Uterus (tissue), 4 donors: ENCODE measurements around the gene INSL3. TPM values are rescaled to one million over a fixed set of nuclear protein-coding genes. Genes with fewer than 3 reads are reported as not detected.

Experiments
- DNase-seq, 2 donors: peaks; one replicate each; pipeline ENCODE4 v3.0.0-alpha.2; 2019 to 2020
- H3K27ac ChIP-seq, 2 donors: fragments of 200-600 bp; sonication (generic); 1 replicate in 1 of 2; 2 replicates in 1 of 2; pipeline ENCODE4 v1.5.1; 2016 to 2018
- H3K27me3 ChIP-seq, 2 donors: fragments of 200-600 bp; sonication (generic); one replicate each; pipeline ENCODE4 v1.5.1; 2018 to 2019; ENCODE audit warnings: control low read depth in 1 of 2
- H3K36me3 ChIP-seq, 2 donors: fragments of 200-600 bp; sonication (generic); one replicate each; pipeline ENCODE4 v1.5.1; 2019; ENCODE audit warnings: control low read depth in 1 of 2
- H3K4me1 ChIP-seq, 2 donors: fragments of 200-600 bp; sonication (generic); one replicate each; pipeline ENCODE4 v1.5.1; 2018 to 2019; ENCODE audit warnings: control low read depth in 1 of 2
- H3K4me3 ChIP-seq, 2 donors: fragments of 200-600 bp; sonication (generic); 1 replicate in 1 of 2; 2 replicates in 1 of 2; pipeline ENCODE4 v1.5.1; 2018 to 2019; ENCODE audit warnings: mild to moderate bottlenecking in 1 of 2
- H3K9me3 ChIP-seq, 2 donors: fragments of 200-600 bp; sonication (generic); one replicate each; pipeline ENCODE4 v1.5.1; 2019; ENCODE audit warnings: control low read depth in 1 of 2
- POLR2A ChIP-seq, 2 donors: fragments of 450-650 bp; IDR thresholded peaks; one replicate each; pipeline ENCODE4 v1.6.1; 2016; ENCODE audit warnings: antibody characterized with exemption in 2 of 2, mild to moderate bottlenecking in 1 of 2, moderate library complexity in 1 of 2
- intact Hi-C: fragments of 100-400 bp; cut with DNase I; formaldehyde crosslinking; loops from one replicate; pipeline ENCODE4 v1.15.1; 2023; ENCODE audit warnings: low total_unique reads
- total RNA-seq, 4 donors: library from RNA; depleted of rRNA in 3 of 4; stranded (reverse); fragments of >200 nt in 3 of 4; gene quantifications; one replicate each; pipeline versions ENCODE4 v1.1.0 to v1.2.4, GENCODE V29; 2014 to 2023
- TF ChIP-seq, protein P1 (sequence below), 4 experiments: fragments of 200-600 bp in 2 of 4; fragments of 450-650 bp in 2 of 4; sonication (generic) in 2 of 4; IDR thresholded peaks; one replicate each; pipeline ENCODE4 v1.5.1; 2016 to 2019; ENCODE audit warnings: antibody characterized with exemption in 4 of 4, mild to moderate bottlenecking in 2 of 4, moderate library complexity in 1 of 4
- donor health status: DM: yes; HTN: yes; CAD: no.

INSL3 gene
- total RNA-seq, 4 donors from 2014 or later = not detected

DNA sequence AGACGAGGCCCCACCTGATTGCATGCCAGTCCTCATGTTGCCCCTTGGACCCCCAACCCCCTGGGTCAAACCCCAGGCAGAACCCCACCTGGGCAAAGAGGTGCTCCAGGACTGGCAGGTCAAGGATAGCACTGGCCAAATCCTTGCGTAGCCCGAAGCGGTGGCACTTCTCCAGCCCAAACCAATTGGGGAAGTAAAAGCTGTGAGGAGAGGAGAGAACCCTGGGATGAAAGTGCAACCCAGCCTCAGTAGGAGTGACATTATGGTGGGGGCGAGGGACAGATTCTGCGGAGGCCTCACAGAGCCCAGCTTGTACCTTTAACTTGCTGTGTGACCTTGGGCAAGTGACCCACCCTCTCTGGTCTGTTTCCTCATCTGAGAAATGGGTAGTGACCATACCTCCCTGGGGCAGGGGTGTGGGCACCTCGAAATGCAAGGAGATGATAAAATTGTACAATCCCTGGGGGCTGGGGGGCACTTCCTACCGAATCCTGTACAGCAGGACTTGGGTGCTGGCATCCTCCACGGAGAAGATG, 22.0 kb upstream of the INSL3 start:
- intact Hi-C loops = no loop called here
- H3K36me3 ChIP-seq = no peaks in the 10 kb centered on the region
- DNase-seq = no peak
- no peak overlapping the region for H3K27ac ChIP-seq
- H3K4me1 ChIP-seq = no peaks in the 10 kb centered on the region
- H3K4me3 ChIP-seq = no peak overlapping the region
- TF ChIP-seq POLR2A (IDR thresholded peaks at IDR 0.05) = no peak
- TF ChIP-seq, protein P1, sequence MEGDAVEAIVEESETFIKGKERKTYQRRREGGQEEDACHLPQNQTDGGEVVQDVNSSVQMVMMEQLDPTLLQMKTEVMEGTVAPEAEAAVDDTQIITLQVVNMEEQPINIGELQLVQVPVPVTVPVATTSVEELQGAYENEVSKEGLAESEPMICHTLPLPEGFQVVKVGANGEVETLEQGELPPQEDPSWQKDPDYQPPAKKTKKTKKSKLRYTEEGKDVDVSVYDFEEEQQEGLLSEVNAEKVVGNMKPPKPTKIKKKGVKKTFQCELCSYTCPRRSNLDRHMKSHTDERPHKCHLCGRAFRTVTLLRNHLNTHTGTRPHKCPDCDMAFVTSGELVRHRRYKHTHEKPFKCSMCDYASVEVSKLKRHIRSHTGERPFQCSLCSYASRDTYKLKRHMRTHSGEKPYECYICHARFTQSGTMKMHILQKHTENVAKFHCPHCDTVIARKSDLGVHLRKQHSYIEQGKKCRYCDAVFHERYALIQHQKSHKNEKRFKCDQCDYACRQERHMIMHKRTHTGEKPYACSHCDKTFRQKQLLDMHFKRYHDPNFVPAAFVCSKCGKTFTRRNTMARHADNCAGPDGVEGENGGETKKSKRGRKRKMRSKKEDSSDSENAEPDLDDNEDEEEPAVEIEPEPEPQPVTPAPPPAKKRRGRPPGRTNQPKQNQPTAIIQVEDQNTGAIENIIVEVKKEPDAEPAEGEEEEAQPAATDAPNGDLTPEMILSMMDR (IDR thresholded peaks at IDR 0.05) = no peak
- H3K9me3 ChIP-seq = no peaks in the 10 kb centered on the region
- no peaks in the 10 kb centered on the region for H3K27me3 ChIP-seq

DNA sequence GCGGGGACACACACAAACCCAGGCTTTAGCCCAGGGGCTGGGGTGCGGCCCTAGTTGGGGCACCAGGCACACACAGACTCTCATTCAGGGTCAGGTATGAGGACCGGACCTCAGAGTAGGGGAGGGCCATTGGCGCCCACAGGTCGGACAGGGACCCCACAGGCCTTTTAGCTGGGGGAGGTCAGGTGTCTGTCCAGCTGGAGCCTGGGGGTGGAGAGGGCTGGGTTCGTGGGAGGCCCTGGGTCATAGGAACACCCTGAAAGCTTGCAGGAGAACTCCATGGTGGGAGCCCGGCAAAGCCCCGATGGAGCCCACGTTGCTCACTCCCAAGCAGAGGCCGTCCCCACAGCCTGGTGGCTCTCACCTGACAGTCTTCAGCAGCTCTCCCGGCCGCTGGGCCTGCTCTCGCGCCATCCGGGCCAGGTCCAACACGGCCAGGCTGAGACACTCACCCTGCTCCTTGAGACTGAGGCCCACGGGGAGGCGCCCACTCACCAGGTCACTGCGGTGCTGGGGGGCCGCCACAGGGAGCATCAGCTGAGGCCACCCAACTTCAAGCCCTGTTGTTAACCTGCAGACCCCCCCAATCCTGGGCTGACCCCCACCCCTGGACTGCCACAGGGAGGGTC, 21.5 kb upstream of the INSL3 start:
- Histone ChIP-seq H3K36me3 (no peaks in the 10 kb centered on the region), H3K27me3 (no peaks in the 10 kb centered on the region), H3K27ac (no peak overlapping the region), H3K4me1 (no peaks in the 10 kb centered on the region), H3K4me3 (peak overlapping the region in 1 of 2 donors; percentile 41), H3K9me3 (no peaks in the 10 kb centered on the region)
- TF ChIP-seq POLR2A (IDR thresholded peaks at IDR 0.05) = no peak
- TF ChIP-seq, protein P1 (IDR thresholded peaks at IDR 0.05) = no peak
- DNase-seq = no peak
- intact Hi-C loops = no loop called here

DNA sequence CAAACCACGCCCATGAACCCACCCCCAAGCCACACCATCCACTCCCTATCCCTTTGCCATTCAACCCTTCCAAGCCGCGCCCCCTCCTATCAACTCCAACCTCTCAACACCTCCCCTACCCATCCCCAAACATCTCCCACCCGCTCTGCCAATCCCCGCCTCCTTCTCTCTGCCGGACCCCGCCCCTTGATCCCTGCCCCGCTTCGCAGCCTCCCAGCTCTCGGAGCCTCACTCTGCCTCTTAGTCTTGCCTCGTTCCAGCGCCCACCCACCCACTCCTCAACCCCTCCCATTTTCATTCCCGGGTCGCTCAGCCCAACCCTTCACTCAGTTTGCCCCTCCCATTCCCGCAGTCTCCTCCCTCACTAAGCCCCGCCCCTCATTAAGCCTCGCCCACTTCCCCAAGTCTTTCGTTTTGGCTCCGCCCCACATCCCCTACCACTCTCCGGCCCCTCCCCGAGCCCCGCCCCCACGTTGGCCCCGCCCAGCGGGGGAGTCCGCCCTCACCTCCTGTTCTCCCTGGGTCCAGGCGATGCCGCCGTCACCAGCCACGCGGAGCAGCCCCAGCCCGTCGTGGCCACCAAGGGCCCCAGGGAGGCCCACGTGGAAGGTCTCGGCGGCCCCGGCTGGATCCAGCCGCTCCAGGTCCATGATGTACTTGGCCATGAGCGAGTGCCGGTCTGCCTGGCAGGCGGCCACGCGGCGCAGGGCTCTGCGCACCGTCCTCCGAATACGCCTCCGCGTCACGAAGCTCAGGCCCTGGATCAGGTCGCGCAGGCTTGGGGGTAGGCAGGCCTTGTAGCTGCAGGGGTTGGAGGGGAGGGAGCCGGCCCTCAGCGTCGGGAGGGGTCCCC, 20.7 kb upstream of the INSL3 start:
- Histone ChIP-seq H3K4me3 (peak overlapping the region in 1 of 2 donors; percentile 41), H3K27me3 (no peaks in the 10 kb centered on the region), H3K27ac (no peak overlapping the region), H3K4me1 (no peaks in the 10 kb centered on the region), H3K36me3 (no peaks in the 10 kb centered on the region), H3K9me3 (no peaks in the 10 kb centered on the region)
- peak; percentile 75 to 76 for DNase-seq
- TF ChIP-seq, protein P1 (IDR thresholded peaks at IDR 0.05) = no peak
- peak in 1 of 2 donors; percentile 27 for TF ChIP-seq POLR2A (IDR thresholded peaks at IDR 0.05)
- intact Hi-C loops = no loop called here

DNA sequence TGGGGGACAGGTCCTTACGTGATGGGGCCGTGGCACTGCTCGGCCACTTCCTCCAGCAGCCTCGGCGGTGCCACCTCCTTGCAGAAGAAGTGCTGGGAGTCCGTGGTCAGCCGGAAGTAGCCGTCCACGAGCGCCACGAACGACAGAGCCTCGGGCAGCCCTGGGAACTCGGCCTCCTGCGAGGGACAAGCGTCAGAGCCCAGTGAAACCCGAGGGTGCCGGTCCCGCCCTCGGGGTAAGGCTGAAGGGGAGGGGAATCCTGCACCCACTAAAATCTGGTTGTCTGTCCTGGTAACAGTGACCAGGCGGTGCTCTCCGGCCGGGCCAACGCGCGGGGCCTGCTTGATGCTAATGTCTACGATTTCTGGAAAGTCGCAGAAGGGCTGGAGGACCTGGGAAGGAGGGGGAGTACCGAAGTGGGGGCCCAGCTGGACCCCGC, 20.1 kb upstream of the INSL3 start:
- H3K4me1 ChIP-seq = no peaks in the 10 kb centered on the region
- no peak for DNase-seq
- H3K4me3 ChIP-seq = peak overlapping the region in 1 of 2 donors; percentile 41
- no peaks in the 10 kb centered on the region for H3K27me3 ChIP-seq
- H3K9me3 ChIP-seq = no peaks in the 10 kb centered on the region
- no peak overlapping the region for H3K27ac ChIP-seq
- TF ChIP-seq POLR2A (IDR thresholded peaks at IDR 0.05) = no peak
- TF ChIP-seq, protein P1 (IDR thresholded peaks at IDR 0.05) = no peak
- intact Hi-C loops = no loop called here
- no peaks in the 10 kb centered on the region for H3K36me3 ChIP-seq

DNA sequence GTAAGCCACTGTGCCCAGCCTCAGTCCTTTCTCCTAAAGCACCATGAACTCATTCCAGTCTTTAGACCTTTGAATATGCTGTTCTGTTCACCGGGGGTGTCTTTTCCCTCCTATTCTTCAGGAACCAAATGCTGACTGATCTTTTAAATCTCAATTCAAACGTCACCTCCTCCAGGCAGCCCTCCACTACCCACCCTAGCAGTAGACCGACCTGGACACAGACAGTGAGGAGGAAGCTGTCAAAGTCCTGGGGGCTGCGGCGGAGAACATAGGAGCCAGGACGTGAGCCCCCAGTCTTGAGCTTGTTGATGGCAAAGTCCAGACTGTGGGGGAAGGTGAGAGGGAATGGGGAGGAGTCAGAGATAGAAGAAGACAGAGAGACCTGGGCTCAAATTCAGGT, 18.7 kb upstream of the INSL3 start:
- Histone ChIP-seq H3K4me3 (no peak overlapping the region), H3K9me3 (no peaks in the 10 kb centered on the region), H3K4me1 (no peaks in the 10 kb centered on the region), H3K27ac (no peak overlapping the region), H3K36me3 (no peaks in the 10 kb centered on the region), H3K27me3 (no peaks in the 10 kb centered on the region)
- no peak for DNase-seq
- no peak for TF ChIP-seq POLR2A (IDR thresholded peaks at IDR 0.05)
- TF ChIP-seq, protein P1 (IDR thresholded peaks at IDR 0.05) = no peak
- intact Hi-C loops = no loop called here
